Heart right ventricle (tissue), 16 donors: Measurements from ENCODE around the gene CYB561. TPM values are rescaled to one million over a fixed set of nuclear protein-coding genes. Genes with fewer than 3 reads are reported as not detected.

ENCODE experiments used
- ATAC-seq, 8 donors: fragments of 200-7000 bp; cut with Tn5 transposase; one replicate each; pipeline ENCODE4 v1.9.1; 2020; ENCODE audit warnings: mild to moderate bottlenecking in 8 of 8, moderate library complexity in 8 of 8, moderate number of reproducible peaks in 1 of 8
- DNase-seq, 2 donors: peaks; one replicate each; pipeline ENCODE4 v3.0.0-alpha.2; 2020
- H3K27ac ChIP-seq, 10 donors: fragments of 200-600 bp; sonication (generic) in 2 of 10; one replicate each; pipeline versions ENCODE4 v1.5.0 to v1.8.0; 2020 to 2022; ENCODE audit warnings: mild to moderate bottlenecking in 3 of 10
- H3K27me3 ChIP-seq, 7 donors: fragments of 200-600 bp; one replicate each; pipeline ENCODE4 v1.8.0; 2021 to 2022; ENCODE audit warnings: mild to moderate bottlenecking in 2 of 7
- H3K36me3 ChIP-seq, 9 donors: fragments of 200-600 bp; sonication (generic) in 1 of 9; one replicate each; pipeline versions ENCODE4 v1.5.0 to v1.8.0; 2020 to 2022; ENCODE audit warnings: mild to moderate bottlenecking in 2 of 9
- H3K4me1 ChIP-seq, 9 donors: fragments of 200-600 bp; sonication (generic) in 1 of 9; one replicate each; pipeline versions ENCODE4 v1.5.0 to v1.8.0; 2020 to 2022; ENCODE audit warnings: mild to moderate bottlenecking in 4 of 9
- H3K4me3 ChIP-seq, 10 donors: fragments of 200-600 bp; sonication (generic) in 2 of 10; one replicate each; pipeline versions ENCODE4 v1.5.0 to v1.8.0; 2020 to 2022; ENCODE audit warnings: mild to moderate bottlenecking in 7 of 10, moderate library complexity in 2 of 10
- H3K9me3 ChIP-seq, 11 donors: fragments of 200-600 bp in 10 of 11; sonication (generic) in 2 of 11; one replicate each; pipeline versions ENCODE4 v1.5.0 to v1.8.0; 2013 to 2022; ENCODE audit warnings: mild to moderate bottlenecking in 2 of 11, control low read depth in 1 of 11, moderate library complexity in 1 of 11
- CTCF ChIP-seq, 9 donors: fragments of 200-600 bp; sonication (generic) in 2 of 9; IDR thresholded peaks; one replicate each; pipeline versions ENCODE4 v1.5.0 to v1.8.0; 2021 to 2022; ENCODE audit warnings: antibody characterized with exemption in 9 of 9, mild to moderate bottlenecking in 5 of 9, moderate library complexity in 1 of 9
- WGBS, 2 donors: extraction: QIAGEN DNeasy Blood & Tissue Kit; methylation state at CpG; one replicate each; pipeline ENCODE4 v1.1.7; 2013; ENCODE audit warnings: inconsistent platforms in 1 of 2; 5-methylcytosine and 5-hydroxymethylcytosine counted together
- intact Hi-C, 10 donors: fragments of 100-400 bp; cut with DNase I; formaldehyde crosslinking; loops; one replicate each; pipeline versions ENCODE4 v1.11.1 to v1.14.2; 2022
- polyA plus RNA-seq, 2 donors: library from polyadenylated mRNA; stranded (reverse); fragments of 200-250 nt; gene quantifications; one replicate each; pipeline ENCODE4 v1.2.3, GENCODE V29; 2013
- total RNA-seq, 10 donors: library from RNA; stranded (reverse); fragmentation: NEBNext Ultra II Directional in 3 of 10; extraction: Animal tissue kit (Norgen Biotek cat#: 25700) in 3 of 10; gene quantifications; one replicate each; pipeline versions ENCODE4 v1.2.1 to v1.2.4, GENCODE V29; 2021 to 2023
- donor health status: Arrhythmogenic right ventricular cardiomyopathy.
- donor health status: ischemic (EF 13 %, LVEDD 7.1; RV severe dilation, severe dysfunction).
- donor health status: healthy with polysubstance abuse.
- donor health status: DM: no; HTN: yes; CAD: no.
- donor health status: DM: no; HTN: no; CAD: no.
- donor health status: ischemic (EF 25% LVEDD 6.9; RV normal size, moderate dysfunction).
- donor health status: ischemic (EF 25% LVEDD 5.7; RV mildly dilated, moderate dysfunction).
- donor health status: healthy.
- donor health status: DM: yes; HTN: yes; CAD: no.
- donor health status: Ischemic cardiomyopathy.
- donor health status: ischemic (EF 35%, LVEDD 5.7; RV mildly dilated, moderate dysfunction).
- donor health status: nonischemic (EF 11% LVEDD 7.7; RV severe dilation, severe dysfunction).
- donor health status: DM: yes; HTN: yes; CAD: no.
- donor health status: PGD.
- donor health status: ischemic (EF 29% LVEDD 5.4; RV normal size, mild dysfunction).
- donor health status: nonischemic (EF 23%, LVEDD 6.1; RV moderate dilation, normal function).

CYB561 gene
- total and polyA plus RNA-seq, 12 donors = 5.5 to 22.8 (median 8.5) TPM

- Histone ChIP-seq H3K27ac (no peak overlapping the region), H3K4me1 (peaks cover 5 to 28% (median 19%) of the 10 kb centered on the region in 9 donors), H3K9me3 (no peaks in the 10 kb centered on the region), H3K36me3 (peaks cover 0 to 79% (median 6%) of the 10 kb centered on the region in 9 donors), H3K27me3 (peaks cover 0 to 8% (median 5%) of the 10 kb centered on the region in 7 donors), H3K4me3 (no peak overlapping the region)
- TF ChIP-seq CTCF (IDR thresholded peaks at IDR 0.05) = no peak
- ATAC-seq = no peak
- WGBS, 2 donors = 74 to 78% methylated on average over 10 of the region's 10 CpGs
- intact Hi-C loops = loop anchor here in 2 of 10 donors (5.0 to 10.0 kb wide), 2 partner anchors 124 to 1918 kb away; no protein-coding TSS in a partner anchor
- no peak for DNase-seq
These were observed 36.9 kb upstream of the CYB561 start for GRCh38 chr17:63483038-63483437.

- no peak for TF ChIP-seq CTCF (IDR thresholded peaks at IDR 0.05)
- DNase-seq (no peak), ATAC-seq (no peak)
- Histone ChIP-seq H3K4me1 (peaks cover 9 to 33% (median 24%) of the 10 kb centered on the region in 9 donors), H3K4me3 (no peak overlapping the region), H3K27me3 (peaks cover 0 to 13% (median 6%) of the 10 kb centered on the region in 7 donors), H3K27ac (no peak overlapping the region), H3K9me3 (no peaks in the 10 kb centered on the region), H3K36me3 (peaks cover 0 to 74% (median 6%) of the 10 kb centered on the region in 9 donors)
- intact Hi-C loops = loop anchor here in 2 of 10 donors (5.0 to 10.0 kb wide), 2 partner anchors 125 to 1918 kb away; no protein-coding TSS in a partner anchor
- 90 to 97% methylated on average over 16 of the region's 16 CpGs for WGBS, 2 donors
These were observed 36.4 kb upstream of the CYB561 start for GRCh38 chr17:63482509-63482908.

- Histone ChIP-seq H3K27me3 (peaks cover 0 to 21% (median 6%) of the 10 kb centered on the region in 7 donors), H3K4me1 (peaks cover 11 to 38% (median 29%) of the 10 kb centered on the region in 9 donors), H3K4me3 (no peak overlapping the region), H3K27ac (no peak overlapping the region), H3K9me3 (no peaks in the 10 kb centered on the region), H3K36me3 (peaks cover 0 to 66% (median 6%) of the 10 kb centered on the region in 9 donors)
- no peak for TF ChIP-seq CTCF (IDR thresholded peaks at IDR 0.05)
- ATAC-seq = no peak
- intact Hi-C loops = loop anchor here in 2 of 10 donors (5.0 to 10.0 kb wide), 2 partner anchors 126 to 1917 kb away; no protein-coding TSS in a partner anchor
- WGBS, 2 donors = 85 to 91% methylated on average over 16 of the region's 16 CpGs
- DNase-seq = no peak
These were observed 35.4 kb upstream of the CYB561 start for GRCh38 chr17:63481488-63481870.

GRCh38 chr17:63480826-63481487 lies 34.9 kb upstream of the CYB561 start:
- Histone ChIP-seq H3K9me3 (no peaks in the 10 kb centered on the region), H3K4me1 (peaks cover 11 to 43% (median 34%) of the 10 kb centered on the region in 9 donors), H3K4me3 (no peak overlapping the region), H3K27me3 (peaks cover 0 to 26% (median 6%) of the 10 kb centered on the region in 7 donors), H3K36me3 (peaks cover 0 to 60% (median 6%) of the 10 kb centered on the region in 9 donors), H3K27ac (no peak overlapping the region)
- no peak for ATAC-seq
- 68% methylated on average over 11 of the region's 11 CpGs for WGBS, 2 donors
- intact Hi-C loops = loop anchor here in 2 of 10 donors (5.0 to 10.0 kb wide), 2 partner anchors 126 to 1916 kb away; no protein-coding TSS in a partner anchor
- no peak for DNase-seq
- no peak for TF ChIP-seq CTCF (IDR thresholded peaks at IDR 0.05)
